Activated CD4-positive, alpha-beta T cell treated with anti-CD3 and anti-CD28 coated beads for 48 hours (primary cell): ENCODE data around the gene WDR11.

Source experiments
- DNase-seq: peaks from one replicate; pipeline ENCODE4 v3.0.0-alpha.2; 2020

WDR11 gene, protein sequence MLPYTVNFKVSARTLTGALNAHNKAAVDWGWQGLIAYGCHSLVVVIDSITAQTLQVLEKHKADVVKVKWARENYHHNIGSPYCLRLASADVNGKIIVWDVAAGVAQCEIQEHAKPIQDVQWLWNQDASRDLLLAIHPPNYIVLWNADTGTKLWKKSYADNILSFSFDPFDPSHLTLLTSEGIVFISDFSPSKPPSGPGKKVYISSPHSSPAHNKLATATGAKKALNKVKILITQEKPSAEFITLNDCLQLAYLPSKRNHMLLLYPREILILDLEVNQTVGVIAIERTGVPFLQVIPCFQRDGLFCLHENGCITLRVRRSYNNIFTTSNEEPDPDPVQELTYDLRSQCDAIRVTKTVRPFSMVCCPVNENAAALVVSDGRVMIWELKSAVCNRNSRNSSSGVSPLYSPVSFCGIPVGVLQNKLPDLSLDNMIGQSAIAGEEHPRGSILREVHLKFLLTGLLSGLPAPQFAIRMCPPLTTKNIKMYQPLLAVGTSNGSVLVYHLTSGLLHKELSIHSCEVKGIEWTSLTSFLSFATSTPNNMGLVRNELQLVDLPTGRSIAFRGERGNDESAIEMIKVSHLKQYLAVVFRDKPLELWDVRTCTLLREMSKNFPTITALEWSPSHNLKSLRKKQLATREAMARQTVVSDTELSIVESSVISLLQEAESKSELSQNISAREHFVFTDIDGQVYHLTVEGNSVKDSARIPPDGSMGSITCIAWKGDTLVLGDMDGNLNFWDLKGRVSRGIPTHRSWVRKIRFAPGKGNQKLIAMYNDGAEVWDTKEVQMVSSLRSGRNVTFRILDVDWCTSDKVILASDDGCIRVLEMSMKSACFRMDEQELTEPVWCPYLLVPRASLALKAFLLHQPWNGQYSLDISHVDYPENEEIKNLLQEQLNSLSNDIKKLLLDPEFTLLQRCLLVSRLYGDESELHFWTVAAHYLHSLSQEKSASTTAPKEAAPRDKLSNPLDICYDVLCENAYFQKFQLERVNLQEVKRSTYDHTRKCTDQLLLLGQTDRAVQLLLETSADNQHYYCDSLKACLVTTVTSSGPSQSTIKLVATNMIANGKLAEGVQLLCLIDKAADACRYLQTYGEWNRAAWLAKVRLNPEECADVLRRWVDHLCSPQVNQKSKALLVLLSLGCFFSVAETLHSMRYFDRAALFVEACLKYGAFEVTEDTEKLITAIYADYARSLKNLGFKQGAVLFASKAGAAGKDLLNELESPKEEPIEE

DNA sequence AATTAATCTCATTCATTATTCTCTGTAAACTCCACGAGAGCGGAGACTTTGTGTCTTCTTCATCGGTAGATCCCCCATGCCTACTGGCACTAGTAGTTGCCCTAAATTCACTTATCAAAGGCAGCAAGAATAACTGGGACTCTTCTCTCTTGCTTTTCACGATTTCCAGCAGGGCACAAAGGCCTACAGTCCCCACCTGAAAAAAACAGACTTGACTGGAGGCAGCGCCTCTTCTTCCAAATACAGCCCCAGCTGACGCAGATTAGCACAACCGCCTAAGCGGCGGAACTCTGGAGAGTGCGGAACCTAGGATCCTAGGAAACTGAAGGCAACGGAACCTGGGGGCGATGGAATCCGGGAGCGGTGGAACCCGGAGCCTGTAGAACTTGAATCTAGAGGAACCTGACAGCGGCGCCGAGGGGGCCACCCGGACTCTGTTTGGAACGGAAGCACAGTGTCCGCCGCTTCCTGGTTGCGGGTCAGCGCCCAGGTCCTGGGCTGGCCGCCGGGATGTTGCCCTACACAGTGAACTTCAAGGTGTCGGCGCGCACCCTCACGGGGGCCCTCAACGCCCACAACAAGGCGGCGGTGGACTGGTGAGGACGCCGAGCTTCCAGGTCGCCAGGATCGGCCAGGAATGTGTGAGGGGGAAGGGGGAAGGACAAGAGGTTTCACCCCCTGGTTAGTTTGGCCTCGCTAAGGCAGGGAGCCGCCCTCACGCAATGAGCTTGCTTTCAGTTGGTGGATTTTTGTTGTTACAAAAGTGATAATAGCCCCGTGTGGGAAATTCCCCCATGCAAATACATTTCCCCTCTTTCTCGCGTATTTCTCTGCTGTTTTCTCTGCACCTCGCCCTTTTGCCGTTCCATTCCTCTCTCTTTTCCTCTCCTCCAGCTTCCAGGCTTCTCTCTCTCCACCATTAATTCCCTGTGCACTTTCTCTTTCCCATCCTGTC lies at the start of gene WDR11:
WDR11 (plus strand) TSS at position 452 of the 955 bp plus-strand sequence; CDS start at position 511, 59 bp downstream.
- DNase-seq: peak; percentile 85

DNA sequence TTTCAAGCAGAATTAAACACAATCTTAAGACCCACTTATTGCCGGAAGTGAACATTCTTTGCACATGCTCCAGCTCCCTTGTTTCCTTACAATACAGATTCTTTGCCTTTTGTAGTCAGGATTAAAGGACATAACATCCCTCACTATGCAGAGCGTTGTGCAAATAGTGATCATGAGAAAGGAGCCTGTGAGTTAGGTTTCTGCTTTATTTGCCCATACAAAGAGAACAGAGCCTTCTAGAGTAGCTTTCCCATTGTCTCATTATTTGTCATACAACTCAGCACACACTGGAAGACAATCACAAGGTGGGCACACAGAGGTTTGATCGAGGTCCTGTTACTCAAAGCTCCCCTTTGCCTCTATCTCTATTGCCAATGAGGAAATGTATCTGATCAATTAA lies 48.2 kb upstream of the WDR11 start:
- no peak for DNase-seq

DNA sequence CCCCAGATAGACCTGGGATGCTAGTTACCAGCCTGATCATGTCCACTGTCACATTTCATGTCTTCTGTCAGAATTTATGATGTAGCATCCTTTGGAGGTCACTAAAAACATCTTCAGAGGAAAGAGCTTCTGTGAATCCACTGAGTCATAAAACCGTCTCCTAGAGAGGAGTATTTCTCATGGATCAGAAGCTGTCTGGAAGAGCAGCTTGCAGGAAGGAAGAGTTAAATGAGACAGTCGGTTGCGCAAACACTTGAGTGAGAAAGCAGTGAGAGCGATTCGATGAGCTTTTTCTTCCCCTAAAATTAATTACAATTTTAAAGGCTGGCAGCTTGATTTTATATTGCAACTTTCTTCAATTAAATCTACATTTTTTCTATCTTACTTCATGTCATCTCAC lies 47.2 kb upstream of the WDR11 start:
- DNase-seq: no peak

DNA sequence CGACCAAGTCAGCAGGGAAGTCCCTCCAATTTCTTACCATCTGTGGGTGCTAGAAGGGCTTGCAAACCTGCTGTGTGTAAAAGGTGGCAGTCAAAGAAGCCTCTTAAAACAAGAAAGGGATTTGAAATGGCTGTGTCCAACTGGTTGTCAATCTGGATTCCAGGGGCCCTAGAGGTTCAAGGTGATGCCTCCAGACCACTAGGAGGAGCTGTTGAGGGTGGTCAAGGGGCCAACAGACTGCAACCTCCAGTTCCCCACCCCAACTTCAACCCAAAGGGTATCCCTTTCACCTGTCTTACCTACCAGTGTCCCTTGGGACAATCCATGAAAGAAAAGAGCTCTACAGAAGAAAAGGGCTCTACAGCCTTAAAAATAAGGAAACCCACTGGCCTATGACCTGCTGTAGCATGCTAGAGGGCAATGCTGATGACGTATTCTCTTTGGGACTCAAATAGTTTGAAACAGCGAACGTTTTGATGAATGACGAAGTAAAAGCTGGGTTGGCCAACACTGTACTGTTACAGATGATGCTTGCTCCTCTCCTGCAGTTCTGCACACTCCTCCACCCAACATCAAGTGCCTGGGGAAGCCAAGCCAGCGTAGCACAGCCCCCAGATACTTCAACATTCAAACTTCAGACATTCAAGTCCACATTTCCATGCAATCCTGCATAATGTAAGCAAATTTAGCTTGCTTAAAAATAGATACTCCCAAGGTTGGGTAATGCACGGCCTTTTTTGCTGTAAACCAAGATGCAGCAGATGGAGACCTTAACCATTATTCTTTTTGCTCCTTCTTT lies 45.9 kb upstream of the WDR11 start:
- no peak for DNase-seq

DNA sequence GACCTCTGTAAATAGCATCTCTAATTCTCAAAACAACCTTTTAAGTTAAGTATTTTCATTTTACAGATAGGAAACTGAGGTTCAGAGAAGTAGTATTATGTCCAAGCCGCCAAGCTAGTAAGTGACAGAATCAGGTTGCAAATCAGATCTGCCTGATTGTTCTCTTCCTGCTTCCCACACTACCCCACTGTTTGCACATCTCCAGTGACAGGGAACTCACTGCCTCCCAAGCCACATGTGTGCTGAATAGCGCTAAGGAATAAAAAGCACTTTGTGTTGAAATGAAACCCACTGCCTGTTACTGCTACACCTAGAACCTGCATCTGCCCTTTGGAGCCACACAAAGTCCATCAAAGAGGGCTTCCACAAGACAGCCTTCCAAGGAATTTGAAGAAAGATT lies 45.1 kb upstream of the WDR11 start:
- DNase-seq: no peak

DNA sequence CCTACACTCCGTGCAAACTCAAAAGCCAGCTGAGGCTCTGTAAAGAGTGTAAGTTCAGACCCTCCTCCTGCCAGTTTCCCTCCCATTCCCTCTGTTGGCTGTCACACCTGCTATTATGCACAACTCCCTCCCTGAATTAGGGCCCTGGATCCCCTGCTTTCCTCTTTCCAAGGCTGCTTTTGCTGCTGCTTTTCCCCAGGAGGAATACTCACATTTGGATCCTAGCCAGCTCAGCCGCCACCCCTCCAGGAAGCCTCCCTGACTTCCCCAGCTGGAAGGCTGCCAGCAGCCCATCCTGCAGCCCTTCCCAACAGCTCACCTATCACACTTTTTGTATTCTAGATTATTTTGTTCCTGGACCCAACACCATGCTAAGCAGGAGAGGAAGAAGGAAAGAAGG lies 40.9 kb upstream of the WDR11 start:
- DNase-seq: no peak

DNA sequence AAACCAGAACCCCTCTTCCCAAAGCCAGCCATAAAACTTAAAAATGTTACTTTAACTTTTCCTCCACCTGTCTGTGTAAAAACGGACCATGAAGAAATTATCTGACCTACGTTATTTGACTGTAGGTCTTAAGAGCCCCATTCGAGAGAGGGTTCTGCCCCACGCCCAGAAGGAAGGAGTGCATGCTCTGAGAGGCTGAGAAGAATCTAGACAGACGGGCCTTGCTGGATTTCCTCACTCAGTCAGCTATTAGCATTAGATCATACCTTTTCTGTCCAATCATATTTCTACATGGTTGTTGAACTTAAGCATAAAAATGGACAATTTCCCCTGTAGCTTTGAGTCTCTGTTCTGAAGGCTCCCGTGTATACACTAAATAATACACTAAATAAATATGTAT lies 38.1 kb upstream of the WDR11 start:
- DNase-seq: no peak

DNA sequence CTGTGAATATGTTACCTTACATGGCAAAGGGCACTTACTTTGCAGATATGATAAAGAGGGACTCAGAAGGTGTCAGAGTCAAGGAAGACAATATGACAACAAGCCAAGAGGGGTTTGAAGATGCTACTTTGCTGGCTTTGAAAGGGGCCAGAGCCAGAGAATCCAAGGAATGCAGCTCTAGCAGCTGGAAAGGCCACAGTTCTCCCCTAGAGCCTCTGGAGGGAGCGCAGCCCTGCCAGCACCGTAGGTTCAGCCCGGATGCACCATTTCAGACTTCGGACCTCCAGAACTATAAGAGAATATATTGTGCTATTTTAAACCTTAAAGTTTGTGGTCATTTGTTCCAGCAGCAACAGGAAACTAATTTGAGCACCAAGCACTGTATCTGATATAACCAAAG lies 32.9 kb upstream of the WDR11 start:
- DNase-seq: no peak

DNA sequence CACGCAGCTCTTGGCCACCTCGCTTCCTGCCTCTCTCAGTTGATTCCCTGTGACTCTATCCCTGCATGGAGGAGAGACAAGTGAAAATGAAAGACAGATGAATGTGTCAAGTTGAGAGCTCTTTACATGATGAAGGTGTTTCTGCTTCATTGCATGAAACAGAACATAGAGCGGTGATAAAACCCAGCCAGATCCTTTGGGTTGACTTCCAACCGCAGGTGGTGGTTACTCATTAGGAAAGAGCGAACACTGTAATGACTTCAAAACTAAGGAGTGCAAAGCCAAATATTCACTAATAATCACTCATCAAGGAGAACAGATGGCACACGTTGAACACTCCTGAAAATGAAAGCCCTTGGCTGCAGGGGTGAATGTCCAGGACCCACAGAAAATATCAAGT lies 31.8 kb upstream of the WDR11 start:
- no peak for DNase-seq

DNA sequence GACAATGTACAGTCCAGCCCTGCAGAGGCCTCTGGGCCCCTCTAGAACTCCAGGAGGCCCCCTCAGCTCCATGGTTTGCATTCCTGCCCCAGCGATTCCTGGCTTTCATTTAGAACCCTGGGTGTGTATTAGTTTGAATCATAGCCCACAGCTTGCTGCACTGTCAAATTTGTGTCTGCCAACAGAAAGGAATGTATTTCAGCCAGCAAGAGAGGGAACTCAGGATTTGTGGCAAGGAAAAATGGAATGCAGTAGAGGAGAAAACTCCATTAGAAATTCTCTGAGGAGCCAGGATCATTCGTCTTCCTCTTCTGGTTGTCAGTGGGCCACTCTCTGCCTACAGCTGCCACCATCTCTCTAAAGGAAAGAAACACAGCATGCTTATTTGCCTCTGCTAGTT lies 27.9 kb upstream of the WDR11 start:
- DNase-seq: no peak

DNA sequence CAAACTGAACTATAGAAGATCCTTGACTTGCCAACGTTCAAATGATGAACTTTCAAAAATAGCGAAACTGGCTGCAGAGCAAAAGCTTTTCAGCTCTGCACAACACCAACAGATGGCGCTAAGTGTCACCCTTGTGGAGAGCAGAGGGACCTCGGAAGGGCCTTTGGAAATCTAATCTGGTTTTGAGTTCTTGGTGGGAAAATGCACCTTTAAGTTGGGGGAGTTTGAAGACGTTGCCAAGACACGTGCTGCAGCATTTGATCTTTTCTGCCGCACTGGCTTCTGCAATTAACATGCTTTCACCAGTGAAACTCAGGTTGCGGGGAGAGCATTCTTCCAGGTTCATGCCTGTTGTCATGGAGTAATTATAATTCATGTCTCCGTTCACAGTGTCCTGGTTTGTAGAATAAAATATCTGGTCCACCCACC lies 26.3 kb upstream of the WDR11 start:
- DNase-seq: peak; percentile 17

DNA sequence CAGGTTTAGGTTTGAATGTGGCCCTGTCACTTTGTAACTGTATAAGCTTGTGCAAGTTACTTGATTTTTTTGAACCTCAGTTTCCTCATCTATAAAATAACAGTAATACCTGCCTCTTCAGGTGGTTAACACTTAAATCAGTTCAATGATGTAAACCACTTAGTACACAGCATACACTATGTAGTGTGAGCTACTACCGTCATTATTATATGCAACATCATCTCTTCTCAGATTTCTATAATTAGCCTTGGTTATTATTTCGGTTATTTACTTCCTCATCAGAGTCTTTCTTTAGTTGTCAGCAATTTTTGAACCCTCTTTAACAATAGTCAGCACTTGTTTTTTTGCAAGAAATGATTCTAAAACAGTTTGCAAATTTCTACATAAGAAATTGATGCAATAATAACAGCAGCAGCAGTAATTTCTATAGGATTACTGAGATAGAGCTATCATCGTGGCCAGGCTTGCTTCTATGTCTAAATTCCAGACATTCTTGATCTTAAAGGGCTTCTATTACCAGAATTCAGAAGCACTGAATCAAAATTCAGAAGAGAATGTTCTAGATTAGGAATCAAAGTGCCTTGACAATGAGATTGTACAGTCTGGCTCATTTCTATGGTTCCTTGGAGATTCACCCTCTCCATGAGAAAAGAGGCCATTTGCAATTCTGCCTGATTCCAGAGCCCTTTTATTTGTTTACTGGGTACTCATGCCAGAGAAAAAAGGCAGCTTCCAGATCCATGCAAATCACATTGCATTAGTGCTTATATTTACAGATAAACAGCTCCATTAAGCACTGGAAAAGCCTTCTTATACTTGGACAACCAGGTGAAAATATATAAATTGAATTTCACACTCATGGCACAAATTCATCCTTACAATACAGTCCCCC lies 25.0 kb upstream of the WDR11 start:
- no peak for DNase-seq

DNA sequence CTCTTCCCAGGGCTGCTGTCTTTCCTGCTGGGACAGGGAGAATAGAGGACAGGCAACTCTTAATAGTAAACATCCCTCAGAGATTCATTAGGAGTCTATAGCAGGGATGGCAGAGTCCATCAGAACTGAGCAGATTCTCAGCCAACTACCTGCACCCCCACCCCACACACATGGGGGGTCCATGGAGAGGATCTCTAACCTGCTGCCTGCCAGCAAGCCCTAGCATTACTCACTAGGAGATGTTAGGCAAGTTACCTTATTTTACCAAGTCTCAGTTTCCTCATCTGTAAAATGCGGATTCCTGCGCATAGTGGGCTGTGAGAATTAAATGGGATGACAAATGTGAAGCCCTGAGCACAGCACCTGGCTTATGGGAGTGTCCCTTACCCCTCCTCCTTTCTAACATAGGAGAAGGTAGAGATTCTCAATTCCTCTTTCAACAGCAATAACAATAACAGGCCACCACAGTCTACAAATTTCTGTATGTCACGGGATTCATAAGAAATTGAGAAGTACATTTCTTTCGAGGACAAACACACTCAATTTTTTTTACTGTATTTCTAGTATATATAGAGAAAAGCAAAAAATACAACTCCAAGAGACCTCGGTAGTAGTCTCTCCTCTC lies 23.8 kb upstream of the WDR11 start:
- DNase-seq: no peak

DNA sequence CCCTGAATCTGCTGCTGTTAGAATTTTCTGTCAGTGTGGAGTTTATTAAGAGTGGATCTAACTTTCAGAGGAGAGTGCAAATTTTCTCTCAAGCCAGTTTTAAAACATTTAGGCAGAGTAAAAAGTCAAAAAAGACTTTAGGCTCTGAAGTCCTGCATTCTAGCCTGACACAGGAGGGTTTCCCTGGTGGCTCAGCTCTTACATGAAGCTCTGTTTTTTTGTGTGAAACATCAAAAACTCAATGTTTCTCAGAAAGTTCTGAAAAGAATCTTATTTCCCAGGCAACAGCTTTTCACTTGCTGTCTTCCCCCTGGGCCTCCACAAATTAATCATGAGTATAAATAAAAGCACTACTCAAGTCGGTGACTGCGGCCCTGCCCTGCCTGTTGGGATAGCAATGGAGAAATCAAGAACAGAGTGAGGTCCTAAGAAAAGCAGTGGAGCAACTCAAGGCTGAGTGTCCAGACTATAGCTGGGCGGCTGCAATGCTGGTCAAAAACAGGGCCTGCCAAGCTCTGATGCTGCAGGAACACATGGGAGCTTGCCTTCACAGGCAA lies 22.3 kb upstream of the WDR11 start:
- DNase-seq: no peak

DNA sequence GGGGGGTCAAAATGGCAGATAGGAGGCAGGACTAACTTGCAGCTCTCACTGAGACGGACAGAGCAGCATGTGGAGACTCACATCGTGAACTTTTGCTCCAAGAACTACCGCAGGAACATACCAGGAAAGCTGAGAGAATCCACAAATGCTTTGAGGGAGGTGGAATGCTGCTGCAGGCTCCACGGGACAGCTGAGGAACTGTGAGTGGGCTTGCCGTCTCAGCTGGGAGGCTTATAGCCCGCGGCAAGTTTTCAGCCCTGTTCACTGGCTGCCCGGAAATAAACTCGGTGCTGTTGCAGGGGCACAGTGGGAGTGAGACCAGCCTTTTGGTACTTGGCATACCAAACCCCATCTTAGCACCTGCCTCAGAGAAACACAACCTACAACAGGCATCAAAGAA lies 19.1 kb upstream of the WDR11 start:
- DNase-seq: no peak

DNA sequence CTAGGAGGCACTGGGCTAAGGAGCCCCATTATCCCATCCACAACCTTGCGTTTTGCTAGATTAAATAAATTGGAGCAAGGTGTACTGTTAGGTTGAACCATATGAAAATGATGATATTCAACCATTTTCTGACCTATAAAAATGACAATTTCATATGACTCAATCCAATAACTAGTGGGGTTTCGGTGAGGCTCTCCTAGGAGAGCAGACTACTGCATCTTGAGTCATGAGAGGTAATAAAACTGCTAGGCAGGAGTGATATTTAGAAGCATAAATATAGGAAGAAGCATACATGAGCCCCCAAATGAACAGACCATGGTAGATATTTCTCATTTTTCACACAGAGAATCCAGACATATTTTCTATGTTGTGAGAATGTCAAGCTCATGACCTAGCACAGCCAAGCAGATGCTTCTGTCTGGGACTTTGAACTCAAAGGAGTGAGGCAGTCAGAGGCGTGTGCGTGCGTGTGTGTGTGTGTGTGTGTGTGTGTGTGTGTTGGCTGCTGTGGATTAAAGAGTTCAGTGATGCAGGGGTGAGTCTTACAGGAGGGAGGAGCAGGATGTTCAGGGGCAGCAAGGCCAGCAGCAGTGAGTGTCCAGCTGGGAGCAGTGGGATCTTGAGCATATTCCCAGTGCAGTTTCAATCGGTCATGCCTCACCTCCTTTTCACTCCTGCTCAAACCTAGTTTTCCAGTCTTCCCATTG lies 17.8 kb upstream of the WDR11 start:
- DNase-seq: no peak

DNA sequence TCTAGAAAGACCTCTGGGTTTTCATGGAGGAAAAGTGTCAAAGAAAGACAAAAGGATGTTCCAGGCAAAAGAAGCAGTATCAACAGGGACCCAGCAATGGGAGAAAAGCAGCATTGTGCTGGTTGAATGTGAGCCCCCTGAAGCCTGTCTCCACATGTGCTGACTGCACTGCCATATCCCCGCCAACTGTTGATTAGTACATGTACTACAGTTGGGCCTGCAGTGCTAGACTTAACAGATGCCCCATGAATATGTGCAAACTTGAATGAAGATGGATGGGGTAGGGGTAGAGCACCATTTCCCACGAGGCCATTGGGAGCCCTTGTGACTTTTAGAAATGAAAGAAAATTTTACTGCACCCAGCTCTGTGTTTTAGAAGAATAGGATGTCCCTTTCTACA lies 15.6 kb upstream of the WDR11 start:
- DNase-seq: no peak

DNA sequence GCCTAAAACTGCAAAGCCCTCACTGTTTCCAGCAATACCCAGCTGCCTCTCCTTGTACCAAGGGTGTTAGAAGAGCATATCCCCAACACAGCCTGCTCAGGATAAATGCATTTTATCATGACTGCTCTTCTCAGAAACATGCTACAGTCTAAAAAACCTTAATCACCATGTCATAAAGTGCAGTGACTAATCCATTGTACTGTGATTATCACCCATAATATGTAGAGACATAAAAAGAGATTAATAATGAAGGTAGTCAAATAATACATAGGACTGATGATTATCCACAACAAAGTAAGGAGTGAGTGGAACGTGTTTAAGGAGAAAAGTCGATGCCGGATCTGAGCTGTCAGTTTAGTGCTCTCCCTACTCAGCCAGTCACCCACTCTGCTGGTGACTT lies 12.2 kb upstream of the WDR11 start:
- no peak for DNase-seq
